GM18867 (cell line): ENCODE results near the gene FHDC1.

Experiments used
- ATAC-seq: cut with Tn5 transposase; IDR thresholded peaks from one replicate; pipeline ENCODE4 v1.9.1; 2021; ENCODE audit warnings: mild to moderate bottlenecking, moderate library complexity; ENCODE audit not compliant: unreplicated experiment

Gene FHDC1

DNA sequence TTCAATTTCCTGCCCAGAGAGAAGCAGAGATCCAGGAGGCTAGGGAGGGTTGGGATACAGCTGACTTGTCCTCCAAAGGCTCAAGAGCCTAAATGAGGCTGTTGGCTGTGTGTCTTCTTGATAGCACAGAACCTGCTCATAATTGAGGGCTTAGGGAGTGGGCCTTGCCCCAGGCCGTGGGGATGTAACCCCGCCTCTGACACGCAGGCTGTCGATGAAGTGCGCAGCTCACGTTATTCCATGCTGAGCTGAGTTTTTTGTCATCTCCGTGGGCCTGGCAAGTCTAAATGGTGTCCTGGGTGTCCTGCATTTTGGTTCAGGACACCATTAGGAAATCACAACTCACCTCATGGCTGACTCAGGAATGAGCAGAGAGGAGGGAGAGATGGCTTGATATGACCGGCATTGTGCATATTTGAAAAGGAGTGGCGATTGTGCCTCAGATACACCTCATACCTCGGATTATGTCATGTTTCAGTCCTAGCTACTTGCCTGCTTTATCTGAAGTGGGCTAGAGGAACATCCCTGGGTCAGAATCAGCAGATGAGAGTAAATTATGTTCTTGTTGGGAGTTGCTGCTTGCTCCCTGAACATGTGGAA is 43.7 kb downstream of the FHDC1 start:
- ATAC-seq, result no peak

GRCh38 chr4:152981278-152981677 is 45.2 kb downstream of the FHDC1 start:
- no peak for ATAC-seq

- ATAC-seq, result no peak
Observed at GRCh38 chr4:152981842-152982241, 45.7 kb downstream of the FHDC1 start.

DNA sequence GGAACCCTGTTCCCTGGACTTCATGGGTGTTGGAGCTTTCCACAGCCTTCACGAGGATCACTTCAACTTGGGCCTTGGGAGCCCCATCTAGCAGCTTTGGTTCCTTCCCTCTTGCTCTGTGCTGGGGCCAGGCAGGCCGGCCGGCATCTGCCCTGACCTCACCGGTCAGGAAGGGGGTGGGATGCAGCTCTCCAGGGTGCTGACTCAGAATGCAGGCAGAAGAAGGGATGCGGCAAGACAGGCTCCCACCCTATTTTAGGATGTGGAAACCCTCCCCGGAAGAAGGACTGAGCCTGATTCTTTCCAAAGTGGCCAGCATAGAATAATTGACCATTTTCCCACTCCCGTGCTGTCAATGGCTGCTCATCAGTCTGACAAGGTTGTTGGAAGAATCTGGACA is 47.1 kb downstream of the FHDC1 start:
- no peak for ATAC-seq

- ATAC-seq, result no peak
Observed at GRCh38 chr4:152983774-152984411, 47.8 kb downstream of the FHDC1 start.

- no peak for ATAC-seq
Observed at GRCh38 chr4:152988721-152989553, 52.8 kb downstream of the FHDC1 start.

DNA sequence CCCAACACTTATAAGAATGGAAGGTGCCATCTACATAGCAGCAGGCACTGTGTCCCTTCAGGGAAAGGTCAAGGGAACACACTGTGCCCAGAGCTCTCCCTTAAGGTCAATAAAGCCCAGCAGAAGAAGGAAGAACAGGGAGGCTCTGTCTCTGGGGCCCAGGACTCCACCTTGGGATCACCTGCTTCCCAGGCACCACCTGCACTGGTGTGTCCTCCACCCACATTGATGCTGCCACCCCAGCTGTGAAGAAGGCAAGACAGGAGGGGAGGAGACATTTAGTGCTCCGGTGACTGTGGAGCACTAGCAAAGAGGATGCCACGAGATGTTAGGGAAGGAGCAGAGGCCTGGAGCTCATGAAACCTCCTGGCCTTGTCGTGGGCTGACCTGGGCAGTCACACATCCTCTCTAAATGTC is 53.4 kb downstream of the FHDC1 start:
- no peak for ATAC-seq

DNA sequence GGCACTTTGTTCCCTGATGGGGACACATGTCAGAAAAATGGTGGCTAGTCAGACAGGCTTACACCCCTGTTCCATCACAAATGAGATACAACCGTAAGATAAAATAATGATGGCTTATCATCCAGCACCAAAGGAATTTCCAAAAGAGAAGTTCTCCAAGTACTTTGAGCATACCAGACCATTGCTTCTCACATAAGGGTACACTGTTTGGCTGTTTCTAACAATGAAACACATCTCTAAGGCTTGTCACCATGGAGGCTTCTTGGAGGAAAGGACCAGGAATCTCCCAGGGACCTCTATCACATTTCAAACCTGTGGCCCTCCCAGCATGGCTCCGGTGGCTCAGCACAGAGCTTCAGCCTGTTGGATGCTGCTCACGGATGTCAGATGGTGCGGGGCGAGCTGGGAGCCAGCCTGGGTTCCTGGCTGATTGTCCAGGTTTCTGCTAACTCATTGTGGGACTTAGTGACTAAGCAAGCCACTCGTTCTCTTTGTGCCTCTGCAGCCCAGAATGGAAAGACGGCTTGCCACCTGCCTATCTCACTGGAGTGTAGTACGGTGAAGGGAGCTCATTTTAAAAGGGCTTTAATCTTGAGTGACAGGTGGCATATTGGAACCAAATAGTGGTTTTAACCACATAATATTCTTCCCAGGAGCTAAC is 54.5 kb downstream of the FHDC1 start:
- ATAC-seq, result no peak

DNA sequence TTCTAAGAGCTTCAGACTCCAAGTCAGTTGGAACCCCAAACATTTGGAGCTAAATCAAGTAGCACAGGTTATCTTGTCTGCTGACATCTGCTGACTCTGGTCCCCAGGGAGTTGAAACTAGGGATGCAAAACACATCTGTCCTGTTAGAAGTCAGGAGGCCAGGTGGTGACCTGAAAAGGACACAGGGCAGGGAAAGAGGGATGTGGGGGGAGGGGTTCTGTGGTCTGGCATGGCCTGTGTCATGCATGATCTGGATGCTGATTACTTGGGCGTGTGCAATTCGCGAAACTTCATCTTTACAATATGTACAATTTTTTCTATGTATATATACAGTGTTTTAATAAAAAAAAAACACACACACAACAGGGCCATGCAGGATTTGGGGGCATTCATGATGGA is 55.3 kb downstream of the FHDC1 start:
- ATAC-seq, result no peak

- no peak for ATAC-seq
Observed at GRCh38 chr4:152992027-152992426, 55.9 kb downstream of the FHDC1 start.

- no peak for ATAC-seq
Observed at GRCh38 chr4:152992466-152992865, 56.3 kb downstream of the FHDC1 start.

DNA sequence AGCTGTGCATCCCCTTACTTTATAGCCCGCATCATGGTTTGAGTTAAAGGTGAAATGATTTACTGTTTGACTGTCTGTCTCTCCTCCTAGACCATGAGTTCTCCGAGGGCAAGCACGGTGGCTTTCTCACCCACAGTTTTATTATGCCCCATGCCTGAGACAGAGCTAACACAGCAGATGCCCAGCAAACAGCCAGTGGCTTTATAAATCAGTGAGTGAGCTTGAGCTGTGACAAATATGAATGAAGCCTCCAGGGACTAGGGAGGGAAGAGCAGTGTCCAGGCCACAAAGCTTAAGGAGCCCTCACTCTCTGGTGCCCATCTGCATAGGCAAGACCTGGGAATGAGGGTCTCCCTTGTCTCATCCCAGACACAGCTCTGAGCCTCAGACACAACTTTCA is 57.9 kb downstream of the FHDC1 start:
- no peak for ATAC-seq

- ATAC-seq, result no peak
Observed at GRCh38 chr4:152996111-152996571, 60.0 kb downstream of the FHDC1 start.

DNA sequence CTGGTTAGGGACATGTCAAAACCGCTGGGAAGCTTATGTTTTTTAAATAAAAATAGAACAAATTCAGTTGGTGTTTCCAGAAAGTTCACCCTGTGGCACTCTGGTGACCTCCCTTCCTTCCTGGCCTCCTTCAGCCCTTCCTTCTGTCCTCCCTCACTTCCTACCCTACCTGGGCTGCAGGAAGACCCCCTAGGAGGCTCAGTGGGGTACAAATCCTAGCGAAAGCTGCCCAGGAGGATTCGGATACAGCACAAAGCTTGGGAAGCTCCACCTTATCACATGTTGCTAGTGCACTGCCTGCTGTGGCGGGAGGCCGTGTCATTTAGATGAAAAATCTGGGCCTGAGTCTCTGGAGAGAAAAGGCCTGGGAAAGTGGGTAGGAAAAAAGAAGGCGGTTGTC is 60.5 kb downstream of the FHDC1 start:
- ATAC-seq, result no peak

- no peak for ATAC-seq
Observed at GRCh38 chr4:152997288-152997687, 61.2 kb downstream of the FHDC1 start.

DNA sequence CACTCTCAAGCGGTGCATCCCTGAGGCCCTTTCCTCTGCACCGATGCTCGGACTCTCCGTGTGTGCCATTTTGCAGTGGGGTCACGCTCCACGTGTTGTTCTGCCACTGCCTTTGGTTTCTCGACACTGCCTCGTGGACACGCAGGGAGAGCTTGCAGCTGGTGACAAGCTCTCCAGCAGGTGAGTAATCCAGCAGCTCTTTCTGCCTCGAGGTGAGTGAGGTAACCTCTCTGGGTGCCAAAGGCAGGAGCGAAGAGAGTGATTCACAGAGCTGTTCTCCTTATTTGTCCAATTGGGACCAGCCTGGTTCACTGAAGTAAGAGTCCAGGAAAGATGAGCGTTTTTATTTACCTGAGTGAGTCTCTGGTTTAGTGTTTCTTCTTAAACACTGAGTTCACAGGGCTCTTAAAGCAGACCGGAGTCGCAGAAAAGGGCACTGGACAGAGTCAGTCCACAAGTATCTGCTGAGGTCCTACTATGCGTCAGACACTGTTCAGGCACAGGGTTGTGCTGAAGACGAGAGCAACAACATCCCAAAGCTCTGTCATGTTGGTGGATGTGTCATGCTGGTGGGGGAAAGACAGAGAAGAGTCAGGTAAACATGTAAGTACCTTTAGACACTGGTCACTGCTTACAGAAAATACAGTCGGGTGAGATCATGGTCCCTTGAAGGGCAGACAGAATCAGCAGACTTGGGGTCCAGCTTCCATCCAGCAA is 61.8 kb downstream of the FHDC1 start:
- no peak for ATAC-seq

GRCh38 chr4:152998861-152999260 is 62.7 kb downstream of the FHDC1 start:
- no peak for ATAC-seq

DNA sequence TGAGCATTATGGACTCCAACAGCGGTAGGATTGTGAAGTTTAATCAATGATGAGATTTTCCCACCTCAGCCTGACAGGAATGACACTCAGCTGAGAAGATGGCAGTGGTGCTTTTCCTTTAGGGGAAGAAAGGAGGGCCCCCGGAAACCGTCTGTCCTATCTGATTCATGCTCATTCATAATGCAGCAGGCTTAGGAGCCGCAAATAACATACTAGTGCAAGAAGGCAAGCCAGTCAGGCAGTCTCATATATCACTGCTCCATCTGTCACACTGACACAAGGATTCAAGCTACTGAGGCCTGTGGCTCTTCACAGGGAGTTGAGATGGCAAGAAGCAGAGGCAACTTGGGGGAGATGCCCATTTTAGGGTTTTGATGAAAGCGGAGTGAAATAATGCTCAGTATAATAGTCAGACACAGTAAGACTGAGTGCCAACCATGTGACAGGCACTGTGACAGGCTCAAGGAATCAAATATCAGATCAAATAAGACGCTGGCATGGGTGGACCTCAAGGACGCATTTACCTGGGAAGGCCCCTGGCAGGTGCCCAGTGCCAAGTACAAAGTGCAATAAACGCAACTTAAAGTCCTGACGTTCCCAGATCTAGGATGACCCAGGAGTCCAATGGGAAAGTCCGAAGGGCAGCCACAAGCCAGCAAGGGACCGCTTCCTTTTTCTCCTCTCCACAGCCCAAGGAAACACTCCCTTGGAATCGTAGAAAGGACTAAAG is 63.4 kb downstream of the FHDC1 start:
- no peak for ATAC-seq

GRCh38 chr4:153000076-153000420 is 63.9 kb downstream of the FHDC1 start:
- no peak for ATAC-seq

DNA sequence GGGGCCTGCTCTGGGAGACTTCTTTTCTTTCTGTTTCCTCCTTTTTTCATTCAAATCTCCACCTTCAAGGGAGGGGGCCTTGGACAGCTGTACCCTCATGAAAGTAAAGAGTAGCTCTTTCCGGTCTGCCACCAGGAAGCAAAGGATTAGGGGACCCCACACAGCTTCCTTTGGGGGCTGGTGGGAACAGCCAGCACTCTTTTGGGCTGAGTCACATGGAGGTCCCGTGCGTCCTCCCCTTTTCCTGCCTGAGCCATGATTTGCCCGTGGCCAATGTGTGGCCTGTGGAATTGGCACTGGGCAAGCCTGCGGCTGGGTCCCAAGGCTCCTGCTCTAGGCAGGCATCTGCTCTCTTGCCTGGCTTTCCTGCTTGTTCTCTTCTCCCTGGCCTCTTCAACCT is 65.5 kb downstream of the FHDC1 start:
- no peak for ATAC-seq
